Liver (tissue), 9 donors: ENCODE measurements around the gene ATP13A5. TPM values are rescaled to one million over a fixed set of nuclear protein-coding genes. Genes with fewer than 3 reads are reported as not detected.

Experiments used
- DNase-seq: peaks from one replicate; pipeline ENCODE4 v3.0.0-alpha.2; 2017; ENCODE audit warnings: low spot score
- H3K27ac ChIP-seq, 2 donors: one replicate each; pipeline ENCODE4 v1.7.0; 2013; ENCODE audit warnings: inconsistent platforms in 2 of 2, low read length in 2 of 2, control low read depth in 1 of 2, low read depth in 1 of 2, mild to moderate bottlenecking in 1 of 2
- H3K27me3 ChIP-seq, 4 donors: one replicate each; pipeline versions ENCODE4 v1.6.1 to v1.7.0; 2013; ENCODE audit warnings: low read length in 3 of 4, inconsistent platforms in 1 of 4, mild to moderate bottlenecking in 1 of 4, moderate library complexity in 1 of 4; ENCODE audit not compliant: control insufficient read depth in 4 of 4, insufficient read depth in 4 of 4
- H3K36me3 ChIP-seq, 4 donors: one replicate each; pipeline versions ENCODE4 v1.6.1 to v1.7.0; 2013; ENCODE audit warnings: low read length in 3 of 4, mild to moderate bottlenecking in 3 of 4, low read depth in 1 of 4, moderate library complexity in 1 of 4; ENCODE audit not compliant: control insufficient read depth in 4 of 4, insufficient read depth in 3 of 4
- H3K4me1 ChIP-seq, 4 donors: one replicate each; pipeline versions ENCODE4 v1.6.1 to v1.7.0; 2013; ENCODE audit warnings: low read length in 3 of 4, mild to moderate bottlenecking in 3 of 4, moderate library complexity in 1 of 4; ENCODE audit not compliant: control insufficient read depth in 4 of 4, insufficient read depth in 4 of 4
- H3K4me3 ChIP-seq, 3 donors: one replicate each; pipeline versions ENCODE4 v1.6.1 to v1.7.0; 2013; ENCODE audit warnings: low read length in 3 of 3, control low read depth in 1 of 3, low read depth in 1 of 3, mild to moderate bottlenecking in 1 of 3
- H3K9ac ChIP-seq, 2 donors: one replicate each; pipeline ENCODE4 v1.7.0; 2013; ENCODE audit warnings: low read length in 2 of 2, mild to moderate bottlenecking in 2 of 2, moderate library complexity in 2 of 2, control low read depth in 1 of 2, low read depth in 1 of 2
- H3K9me3 ChIP-seq, 4 donors: one replicate each; pipeline versions ENCODE4 v1.6.1 to v1.7.0; 2013; ENCODE audit warnings: low read length in 3 of 4; ENCODE audit not compliant: control insufficient read depth in 4 of 4
- FOXA1 ChIP-seq: IDR thresholded peaks from 2 replicates; pipeline ENCODE4 v1.6.1; 2016; ENCODE audit warnings: antibody characterized with exemption
- HNF4A ChIP-seq, 2 donors: conservative IDR thresholded peaks; 2 replicates each; pipeline ENCODE4 v1.6.1; 2016; ENCODE audit warnings: antibody characterized with exemption in 2 of 2, mild to moderate bottlenecking in 2 of 2
- HNF4G ChIP-seq: IDR thresholded peaks from 2 replicates; pipeline ENCODE4 v1.6.1; 2016; ENCODE audit warnings: antibody characterized with exemption
- JUND ChIP-seq, 2 donors: IDR thresholded peaks; 2 replicates each; pipeline ENCODE4 v1.6.1; 2016; ENCODE audit warnings: antibody characterized with exemption in 2 of 2
- NR2F2 ChIP-seq: IDR thresholded peaks from 2 replicates; pipeline ENCODE4 v1.6.1; 2016; ENCODE audit warnings: antibody characterized with exemption
- RAD21 ChIP-seq, 2 donors: IDR thresholded peaks; 2 replicates each; pipeline ENCODE4 v1.6.1; 2016; ENCODE audit warnings: antibody characterized with exemption in 2 of 2, mild to moderate bottlenecking in 2 of 2
- RXRA ChIP-seq, 2 donors: IDR thresholded peaks; 2 replicates each; pipeline ENCODE4 v1.6.1; 2017 to 2018; ENCODE audit warnings: antibody characterized with exemption in 2 of 2, mild to moderate bottlenecking in 1 of 2
- SP1 ChIP-seq: IDR thresholded peaks from 2 replicates; pipeline ENCODE4 v1.6.1; 2018; ENCODE audit warnings: antibody characterized with exemption, mild to moderate bottlenecking
- TAF1 ChIP-seq: conservative IDR thresholded peaks from 2 replicates; pipeline ENCODE4 v1.6.1; 2016; ENCODE audit warnings: antibody characterized with exemption, mild to moderate bottlenecking
- YY1 ChIP-seq: IDR thresholded peaks from 2 replicates; pipeline ENCODE4 v1.6.1; 2016; ENCODE audit warnings: antibody characterized with exemption, mild to moderate bottlenecking
- WGBS: extraction: QIAGEN DNeasy Blood & Tissue Kit; methylation state at CpG from one replicate; pipeline ENCODE4 v1.1.7; 2013; 5-methylcytosine and 5-hydroxymethylcytosine counted together
- polyA plus RNA-seq, 2 donors: library from polyadenylated mRNA; stranded (reverse) in 1 of 2; unstranded in 1 of 2; fragments of 200-250 nt in 1 of 2; fragments of >200 nt in 1 of 2; fragmentation: Nextera tagmentation in 1 of 2; extraction: Ambion mirVana in 1 of 2; gene quantifications; one replicate each; pipeline versions ENCODE4 v1.2.1 to v1.2.3, GENCODE V29; 2013 to 2015
- total RNA-seq, 2 donors: library from RNA; depleted of rRNA; stranded (reverse); fragments of >200 nt; gene quantifications; one replicate each; pipeline ENCODE4 v1.2.3, GENCODE V29; 2014
- TF ChIP-seq, protein P1 (sequence below): IDR thresholded peaks from 2 replicates; pipeline ENCODE4 v1.6.1; 2016; ENCODE audit warnings: antibody characterized with exemption
- TF ChIP-seq, protein P2 (sequence below): fragments of 150-350 bp; IDR thresholded peaks from 2 replicates; pipeline ENCODE4 v1.5.1; 2017; ENCODE audit warnings: improper control_type of control experiment, low read depth, low read length; ENCODE audit not compliant: missing input control
- TF ChIP-seq, protein P3 (sequence below): IDR thresholded peaks from 2 replicates; pipeline ENCODE4 v1.6.1; 2016; ENCODE audit warnings: antibody characterized with exemption
- TF ChIP-seq, protein P4 (sequence below): IDR thresholded peaks from 2 replicates; pipeline ENCODE4 v1.6.1; 2016; ENCODE audit warnings: antibody characterized with exemption, mild to moderate bottlenecking
- donor health status: healthy.
- donor health status: healthy.
- donor health status: healthy.
- donor health status: healthy.
- donor health status: healthy.

Gene ATP13A5
- total and polyA plus RNA-seq, 4 donors: 0.21 TPM; not detected in 3

DNA sequence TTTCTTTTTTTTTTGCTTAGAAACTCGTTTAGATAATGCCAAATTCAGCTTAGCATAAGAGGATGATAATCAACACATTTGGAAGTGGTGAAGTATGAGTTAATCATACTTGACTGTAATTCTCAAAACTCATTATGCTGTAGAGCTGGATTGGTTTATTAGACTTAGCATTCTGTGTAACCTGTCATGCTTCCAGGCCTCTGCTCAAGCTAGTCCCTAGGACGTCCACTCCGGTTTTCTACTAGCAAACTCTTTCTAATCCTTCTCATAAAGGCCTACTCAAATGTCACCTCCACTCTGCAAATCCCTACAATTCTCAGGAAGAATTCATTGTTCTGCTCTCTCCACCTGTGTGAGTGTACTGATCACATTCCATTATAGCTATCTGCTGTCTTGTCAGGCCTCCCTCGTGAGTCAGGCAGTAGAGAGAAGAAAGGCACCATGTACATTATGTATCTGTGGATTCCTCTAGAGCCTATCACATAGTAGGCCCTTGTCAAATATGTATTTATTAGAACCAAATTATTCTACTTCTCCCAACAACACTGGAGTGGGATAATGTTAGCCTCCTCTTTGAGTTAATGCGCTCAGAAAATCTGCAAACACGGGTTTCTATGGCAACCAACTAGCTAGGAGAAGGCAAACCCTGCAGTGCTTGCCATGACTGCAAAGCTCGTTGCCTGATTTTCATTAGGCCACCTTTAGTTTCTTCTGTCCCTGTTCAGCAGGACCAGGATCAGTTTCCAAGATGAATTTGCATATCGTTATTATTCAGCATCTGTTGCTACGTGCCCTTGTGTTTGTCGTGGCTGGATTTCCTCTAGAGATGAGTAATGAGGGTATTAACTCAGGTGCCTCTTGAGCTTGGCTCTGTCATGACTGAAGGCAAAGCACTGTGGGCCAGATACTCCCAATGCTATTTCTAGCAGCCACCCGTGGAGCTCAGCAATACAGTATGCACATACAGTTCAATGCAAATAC, 30.7 kb downstream of the ATP13A5 start:
- 39% methylated on average over 11 of the region's 11 CpGs for WGBS
- H3K9me3 ChIP-seq: no peaks in the 10 kb centered on the region
- H3K27me3 ChIP-seq: peaks cover 0 to under 1% (median 0%) of the 10 kb centered on the region in 4 donors
- TF ChIP-seq HNF4G (no peak), RAD21 (IDR thresholded peaks at IDR 0.05) (no peak), HNF4A (conservative IDR thresholded peaks at IDR 0.05) (no peak), YY1 (no peak), JUND (IDR thresholded peaks at IDR 0.05) (no peak), SP1 (no peak), FOXA1 (no peak), TAF1 (no peak), NR2F2 (no peak)
- TF ChIP-seq, protein P1, sequence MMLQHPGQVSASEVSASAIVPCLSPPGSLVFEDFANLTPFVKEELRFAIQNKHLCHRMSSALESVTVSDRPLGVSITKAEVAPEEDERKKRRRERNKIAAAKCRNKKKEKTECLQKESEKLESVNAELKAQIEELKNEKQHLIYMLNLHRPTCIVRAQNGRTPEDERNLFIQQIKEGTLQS: no peak
- TF ChIP-seq, protein P2, sequence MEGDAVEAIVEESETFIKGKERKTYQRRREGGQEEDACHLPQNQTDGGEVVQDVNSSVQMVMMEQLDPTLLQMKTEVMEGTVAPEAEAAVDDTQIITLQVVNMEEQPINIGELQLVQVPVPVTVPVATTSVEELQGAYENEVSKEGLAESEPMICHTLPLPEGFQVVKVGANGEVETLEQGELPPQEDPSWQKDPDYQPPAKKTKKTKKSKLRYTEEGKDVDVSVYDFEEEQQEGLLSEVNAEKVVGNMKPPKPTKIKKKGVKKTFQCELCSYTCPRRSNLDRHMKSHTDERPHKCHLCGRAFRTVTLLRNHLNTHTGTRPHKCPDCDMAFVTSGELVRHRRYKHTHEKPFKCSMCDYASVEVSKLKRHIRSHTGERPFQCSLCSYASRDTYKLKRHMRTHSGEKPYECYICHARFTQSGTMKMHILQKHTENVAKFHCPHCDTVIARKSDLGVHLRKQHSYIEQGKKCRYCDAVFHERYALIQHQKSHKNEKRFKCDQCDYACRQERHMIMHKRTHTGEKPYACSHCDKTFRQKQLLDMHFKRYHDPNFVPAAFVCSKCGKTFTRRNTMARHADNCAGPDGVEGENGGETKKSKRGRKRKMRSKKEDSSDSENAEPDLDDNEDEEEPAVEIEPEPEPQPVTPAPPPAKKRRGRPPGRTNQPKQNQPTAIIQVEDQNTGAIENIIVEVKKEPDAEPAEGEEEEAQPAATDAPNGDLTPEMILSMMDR: no peak
- TF ChIP-seq, protein P3, sequence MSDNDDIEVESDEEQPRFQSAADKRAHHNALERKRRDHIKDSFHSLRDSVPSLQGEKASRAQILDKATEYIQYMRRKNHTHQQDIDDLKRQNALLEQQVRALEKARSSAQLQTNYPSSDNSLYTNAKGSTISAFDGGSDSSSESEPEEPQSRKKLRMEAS: no peak
- TF ChIP-seq, protein P4, sequence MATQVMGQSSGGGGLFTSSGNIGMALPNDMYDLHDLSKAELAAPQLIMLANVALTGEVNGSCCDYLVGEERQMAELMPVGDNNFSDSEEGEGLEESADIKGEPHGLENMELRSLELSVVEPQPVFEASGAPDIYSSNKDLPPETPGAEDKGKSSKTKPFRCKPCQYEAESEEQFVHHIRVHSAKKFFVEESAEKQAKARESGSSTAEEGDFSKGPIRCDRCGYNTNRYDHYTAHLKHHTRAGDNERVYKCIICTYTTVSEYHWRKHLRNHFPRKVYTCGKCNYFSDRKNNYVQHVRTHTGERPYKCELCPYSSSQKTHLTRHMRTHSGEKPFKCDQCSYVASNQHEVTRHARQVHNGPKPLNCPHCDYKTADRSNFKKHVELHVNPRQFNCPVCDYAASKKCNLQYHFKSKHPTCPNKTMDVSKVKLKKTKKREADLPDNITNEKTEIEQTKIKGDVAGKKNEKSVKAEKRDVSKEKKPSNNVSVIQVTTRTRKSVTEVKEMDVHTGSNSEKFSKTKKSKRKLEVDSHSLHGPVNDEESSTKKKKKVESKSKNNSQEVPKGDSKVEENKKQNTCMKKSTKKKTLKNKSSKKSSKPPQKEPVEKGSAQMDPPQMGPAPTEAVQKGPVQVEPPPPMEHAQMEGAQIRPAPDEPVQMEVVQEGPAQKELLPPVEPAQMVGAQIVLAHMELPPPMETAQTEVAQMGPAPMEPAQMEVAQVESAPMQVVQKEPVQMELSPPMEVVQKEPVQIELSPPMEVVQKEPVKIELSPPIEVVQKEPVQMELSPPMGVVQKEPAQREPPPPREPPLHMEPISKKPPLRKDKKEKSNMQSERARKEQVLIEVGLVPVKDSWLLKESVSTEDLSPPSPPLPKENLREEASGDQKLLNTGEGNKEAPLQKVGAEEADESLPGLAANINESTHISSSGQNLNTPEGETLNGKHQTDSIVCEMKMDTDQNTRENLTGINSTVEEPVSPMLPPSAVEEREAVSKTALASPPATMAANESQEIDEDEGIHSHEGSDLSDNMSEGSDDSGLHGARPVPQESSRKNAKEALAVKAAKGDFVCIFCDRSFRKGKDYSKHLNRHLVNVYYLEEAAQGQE: no peak
- no peaks in the 10 kb centered on the region for H3K36me3 ChIP-seq
- no peaks in the 10 kb centered on the region for H3K4me1 ChIP-seq
- H3K4me3 ChIP-seq: no peak overlapping the region
- H3K9ac ChIP-seq: no peak overlapping the region
- DNase-seq: no peak
- no peak overlapping the region for H3K27ac ChIP-seq

DNA sequence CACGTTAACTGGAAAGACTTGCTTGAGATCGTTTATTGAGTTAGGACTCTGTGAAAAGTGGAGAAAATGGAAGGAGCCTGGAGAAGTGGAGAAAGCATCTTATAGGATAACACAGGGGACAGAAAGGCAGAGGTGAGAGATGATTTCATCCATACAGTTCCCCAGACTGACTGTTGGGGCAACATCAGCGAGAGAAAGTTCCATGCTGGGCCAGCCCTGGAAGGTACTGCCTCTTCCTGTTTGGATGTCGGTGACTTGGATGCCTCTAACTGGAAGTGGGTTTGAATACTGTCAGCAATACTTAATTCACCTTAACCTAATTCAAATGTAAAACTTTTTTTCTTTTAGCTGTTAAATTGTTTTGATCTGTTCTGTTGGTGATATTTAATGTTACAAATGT, 32.3 kb downstream of the ATP13A5 start:
- Histone ChIP-seq H3K4me1 (no peaks in the 10 kb centered on the region), H3K36me3 (no peaks in the 10 kb centered on the region), H3K4me3 (no peak overlapping the region), H3K9ac (no peak overlapping the region), H3K27ac (no peak overlapping the region), H3K9me3 (no peaks in the 10 kb centered on the region), H3K27me3 (peaks cover 0 to 4% (median 0%) of the 10 kb centered on the region in 4 donors)
- TF ChIP-seq, protein P1: no peak
- TF ChIP-seq, protein P4: no peak
- TF ChIP-seq RXRA (IDR thresholded peaks at IDR 0.05) (no peak), TAF1 (no peak)
- TF ChIP-seq, protein P3: no peak
- no peak for DNase-seq
- 71% methylated on average over 4 of the region's 4 CpGs for WGBS
